ENCODE results near the gene GPX3. TPM values are rescaled to one million over a fixed set of nuclear protein-coding genes. Genes with fewer than 3 reads are reported as not detected.

Gene GPX3
- total RNA-seq, 1 donor from 2014 or later = 1,259 TPM

- DNase-seq (no peak), ATAC-seq (peak; percentile 77)
- intact Hi-C loops (cut with DNase I) = no loop called here
- H3K4me1 ChIP-seq = peaks cover 46% of the 10 kb centered on the region
- H3K27ac ChIP-seq = peak overlapping the region; percentile 89
- H3K27me3 ChIP-seq = no peaks in the 10 kb centered on the region
- H3K9me3 ChIP-seq = no peaks in the 10 kb centered on the region
- no peaks in the 10 kb centered on the region for H3K36me3 ChIP-seq
- TF ChIP-seq CTCF (IDR thresholded peaks at IDR 0.05) = no peak
- H3K4me3 ChIP-seq = peak overlapping the region; percentile 11
Measured at GRCh38 chr5:151006704-151007334, 13.6 kb upstream of the GPX3 start.

DNA sequence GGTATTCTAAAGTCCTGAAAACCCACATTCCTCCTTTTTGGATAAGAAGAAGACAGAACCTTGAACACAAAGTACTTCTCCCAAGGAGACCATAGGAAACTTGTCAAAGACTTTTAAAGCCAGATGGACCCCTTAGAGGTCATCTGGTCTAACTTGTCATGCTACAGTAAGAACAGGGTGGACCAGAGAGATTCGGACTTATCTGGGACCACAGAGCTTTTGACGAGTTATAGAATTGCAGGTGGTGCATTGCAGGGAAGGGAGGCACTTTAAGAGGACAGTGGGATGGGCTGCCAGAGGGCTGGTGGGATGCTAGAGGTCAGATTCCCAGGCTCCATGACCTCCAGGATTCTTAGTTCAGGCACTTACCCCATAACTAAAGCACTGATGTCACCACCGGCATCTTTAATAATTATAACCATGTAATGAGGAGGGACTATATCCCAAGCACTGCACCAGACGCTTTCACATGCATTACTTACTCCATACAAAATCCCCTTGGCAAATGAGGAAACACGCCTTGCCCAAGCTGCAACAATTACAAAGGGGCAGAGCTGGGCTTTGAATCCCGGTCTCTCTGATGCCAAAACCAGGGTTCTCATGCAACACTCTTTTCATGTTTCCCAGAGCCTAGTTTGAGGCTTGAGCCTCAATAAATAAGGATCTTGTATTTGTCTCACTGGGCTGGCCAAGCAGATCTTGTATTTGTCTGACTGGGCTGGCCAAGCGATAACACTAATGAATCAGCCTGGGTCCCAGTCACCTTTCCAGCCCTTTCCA, 12.8 kb upstream of the GPX3 start:
- no peak for ATAC-seq
- no peaks in the 10 kb centered on the region for H3K27me3 ChIP-seq
- no peaks in the 10 kb centered on the region for H3K9me3 ChIP-seq
- peak overlapping the region; percentile 89 for H3K27ac ChIP-seq
- intact Hi-C loops (cut with DNase I) = no loop called here
- H3K4me1 ChIP-seq = peaks cover 46% of the 10 kb centered on the region
- H3K4me3 ChIP-seq = no peak overlapping the region
- no peaks in the 10 kb centered on the region for H3K36me3 ChIP-seq
- DNase-seq = no peak
- TF ChIP-seq CTCF (IDR thresholded peaks at IDR 0.05) = no peak

- H3K27ac ChIP-seq = peak overlapping the region; percentile 89
Measured at GRCh38 chr5:151008210-151008491, 12.2 kb upstream of the GPX3 start.

GRCh38 chr5:151008906-151009305, 11.5 kb upstream of the GPX3 start:
- intact Hi-C loops (cut with DNase I) = no loop called here
- H3K4me1 ChIP-seq = peaks cover 35% of the 10 kb centered on the region
- peak overlapping the region; percentile 89 for H3K27ac ChIP-seq
- TF ChIP-seq CTCF (IDR thresholded peaks at IDR 0.05) = no peak
- no peaks in the 10 kb centered on the region for H3K27me3 ChIP-seq
- no peaks in the 10 kb centered on the region for H3K36me3 ChIP-seq
- no peaks in the 10 kb centered on the region for H3K9me3 ChIP-seq
- ATAC-seq (no peak), DNase-seq (no peak)
- H3K4me3 ChIP-seq = no peak overlapping the region

More at GRCh38 chr5:151008210-151008491, 12.2 kb upstream of the GPX3 start:
- no peak for DNase-seq
- intact Hi-C loops (cut with DNase I) = no loop called here
- ATAC-seq = no peak
- no peaks in the 10 kb centered on the region for H3K36me3 ChIP-seq
- no peak for TF ChIP-seq CTCF (IDR thresholded peaks at IDR 0.05)
- H3K27me3 ChIP-seq = no peaks in the 10 kb centered on the region
- H3K9me3 ChIP-seq = no peaks in the 10 kb centered on the region
- H3K4me3 ChIP-seq = no peak overlapping the region
- H3K4me1 ChIP-seq = peaks cover 41% of the 10 kb centered on the region

GRCh38 chr5:151012862-151013261, 7.5 kb upstream of the GPX3 start:
- peaks cover 32% of the 10 kb centered on the region for H3K4me1 ChIP-seq
- peak; percentile 28 for ATAC-seq
- no peaks in the 10 kb centered on the region for H3K36me3 ChIP-seq
- H3K9me3 ChIP-seq = no peaks in the 10 kb centered on the region
- no peak overlapping the region for H3K4me3 ChIP-seq
- DNase-seq = no peak
- intact Hi-C loops (cut with DNase I) = no loop called here
- H3K27me3 ChIP-seq = no peaks in the 10 kb centered on the region
- no peak overlapping the region for H3K27ac ChIP-seq
- TF ChIP-seq CTCF (IDR thresholded peaks at IDR 0.05) = no peak
